ENCODE measurements around the gene FUNDC2.

FUNDC2 gene

GRCh38 chrX:155023907-155024833 is 2.5 kb upstream of the FUNDC2 start:
- DNase-seq (ENCODE audit: low spot score), result no peak

DNA sequence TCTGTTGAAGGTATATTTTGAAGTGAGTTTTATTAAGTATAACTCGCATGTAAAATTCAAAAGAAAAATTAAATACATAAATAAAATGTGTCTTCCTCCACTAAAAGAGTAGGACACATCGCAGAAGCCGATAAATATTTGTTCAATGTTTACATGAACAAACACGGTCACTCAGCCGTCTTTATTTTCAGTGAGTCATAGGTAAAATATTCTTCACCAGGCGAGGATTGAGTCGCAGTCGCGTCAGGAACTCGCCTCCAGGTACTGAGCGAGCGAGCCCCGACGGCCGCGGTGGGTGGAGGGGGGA is 271 bp upstream of the FUNDC2 start:
- DNase-seq (ENCODE audit: low spot score), result no peak

- peak; percentile 25 for DNase-seq (ENCODE audit: low spot score)
Observed at GRCh38 chrX:155027509-155028066, 944 bp downstream of the FUNDC2 start.

DNA sequence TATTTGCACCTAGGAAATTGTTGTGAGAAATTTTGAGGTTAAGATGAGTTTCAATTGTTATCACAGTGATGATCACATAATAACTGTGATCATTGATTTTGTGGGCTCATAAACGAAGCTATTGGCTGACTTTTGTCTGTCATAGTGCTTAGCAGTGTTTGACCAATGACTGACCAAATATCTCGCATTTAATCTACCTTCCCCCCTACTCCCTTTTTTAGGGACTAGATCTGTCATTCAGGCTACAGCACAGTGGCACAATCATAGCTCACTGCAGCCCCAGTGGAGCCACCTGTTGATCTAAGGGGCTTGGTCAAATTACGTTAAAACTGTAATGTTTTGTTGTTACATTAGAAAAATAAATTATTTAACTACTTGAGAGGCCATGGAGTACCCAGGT is 1.5 kb downstream of the FUNDC2 start:
- peak; percentile 6 for DNase-seq (ENCODE audit: low spot score)

GRCh38 chrX:155028877-155029291 is 2.2 kb downstream of the FUNDC2 start:
- no peak for DNase-seq (ENCODE audit: low spot score)

DNA sequence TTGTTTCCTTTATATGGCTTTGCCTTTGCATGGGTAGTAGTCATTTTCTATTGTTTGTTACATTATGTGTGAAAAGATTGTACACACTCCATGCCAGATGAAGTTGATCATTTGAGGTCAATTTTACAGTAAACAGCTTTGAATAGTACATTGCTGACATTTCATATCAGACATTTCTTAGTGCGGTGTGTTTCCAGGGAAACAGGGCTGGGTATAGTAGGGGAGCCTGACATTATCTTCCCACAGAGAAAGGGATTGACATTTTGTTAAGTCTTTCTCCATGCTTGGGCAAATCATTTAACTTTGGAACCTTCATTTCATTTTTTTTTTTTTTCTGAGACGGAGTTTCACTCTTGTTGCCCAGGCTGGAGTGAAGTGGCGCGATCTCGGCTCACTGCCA is 5.0 kb downstream of the FUNDC2 start:
- no peak for DNase-seq (ENCODE audit: low spot score)

GRCh38 chrX:155035688-155036087 is 9.0 kb downstream of the FUNDC2 start:
- DNase-seq (ENCODE audit: low spot score), result no peak

DNA sequence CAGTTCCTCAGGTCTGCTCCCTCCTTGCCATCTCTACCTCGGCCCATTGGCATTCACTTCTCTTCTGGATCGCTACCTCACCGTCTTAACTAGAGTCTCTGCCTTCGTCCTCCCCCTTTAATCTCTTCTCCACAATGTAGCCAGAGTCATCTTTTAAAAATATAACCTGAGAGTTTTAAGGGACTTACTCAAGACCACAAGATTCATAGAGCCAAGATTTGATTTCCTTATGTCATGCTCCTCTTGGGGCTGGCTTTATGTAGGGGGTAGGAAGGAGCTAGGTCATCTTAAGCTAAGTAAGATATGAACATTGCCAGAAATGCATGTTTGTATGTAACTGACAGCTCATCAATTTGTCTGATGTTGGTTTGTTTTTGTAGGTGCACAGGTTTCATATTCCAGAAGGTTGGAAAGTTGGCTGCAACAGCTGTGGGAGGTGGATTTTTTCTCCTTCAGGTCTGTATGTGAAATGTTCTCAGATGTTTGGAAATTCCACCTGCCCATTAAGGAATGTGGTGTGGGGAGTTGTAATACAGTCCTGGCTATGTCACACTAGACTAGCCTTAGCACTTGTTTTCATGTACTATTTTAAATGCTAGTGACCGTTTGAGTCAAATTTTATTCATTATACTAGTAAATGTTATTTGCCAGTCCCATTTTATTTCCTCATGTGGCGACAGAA is 19.6 kb downstream of the FUNDC2 start:
- DNase-seq (ENCODE audit: low spot score), result no peak

DNA sequence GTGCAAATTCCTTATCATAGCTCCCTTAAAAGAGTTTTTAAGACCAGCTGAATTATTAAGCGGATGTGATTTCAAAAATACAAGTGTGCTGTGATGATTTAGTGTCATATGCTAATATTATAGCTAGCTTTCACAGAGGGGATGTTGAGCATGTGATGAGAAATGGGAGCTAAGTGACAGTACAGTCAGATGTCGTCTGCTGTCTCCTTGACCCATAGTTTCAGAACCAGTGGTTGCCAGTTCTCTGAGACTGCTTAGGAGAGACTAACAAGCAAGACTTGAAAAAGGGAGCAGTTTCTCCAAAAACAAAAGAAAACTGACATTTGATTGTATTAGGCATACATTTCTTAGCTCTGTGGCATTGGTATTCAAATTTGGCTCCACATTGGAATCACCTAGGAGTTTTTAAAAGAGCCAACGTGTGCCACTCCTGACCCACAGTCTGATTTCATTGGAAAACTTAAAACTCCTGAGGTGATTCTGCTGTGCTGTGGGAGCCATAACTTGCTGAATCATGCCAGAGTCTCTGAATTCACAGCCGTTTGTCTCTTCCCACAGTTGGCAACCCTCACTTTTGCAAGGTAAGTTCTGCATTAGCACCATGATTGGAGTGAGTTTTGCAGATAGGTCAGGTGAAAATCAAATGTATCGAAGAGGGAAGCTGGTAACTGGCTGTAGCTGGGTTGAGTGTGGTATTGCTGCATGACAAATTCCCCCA is 20.3 kb downstream of the FUNDC2 start:
- no peak for DNase-seq (ENCODE audit: low spot score)

DNA sequence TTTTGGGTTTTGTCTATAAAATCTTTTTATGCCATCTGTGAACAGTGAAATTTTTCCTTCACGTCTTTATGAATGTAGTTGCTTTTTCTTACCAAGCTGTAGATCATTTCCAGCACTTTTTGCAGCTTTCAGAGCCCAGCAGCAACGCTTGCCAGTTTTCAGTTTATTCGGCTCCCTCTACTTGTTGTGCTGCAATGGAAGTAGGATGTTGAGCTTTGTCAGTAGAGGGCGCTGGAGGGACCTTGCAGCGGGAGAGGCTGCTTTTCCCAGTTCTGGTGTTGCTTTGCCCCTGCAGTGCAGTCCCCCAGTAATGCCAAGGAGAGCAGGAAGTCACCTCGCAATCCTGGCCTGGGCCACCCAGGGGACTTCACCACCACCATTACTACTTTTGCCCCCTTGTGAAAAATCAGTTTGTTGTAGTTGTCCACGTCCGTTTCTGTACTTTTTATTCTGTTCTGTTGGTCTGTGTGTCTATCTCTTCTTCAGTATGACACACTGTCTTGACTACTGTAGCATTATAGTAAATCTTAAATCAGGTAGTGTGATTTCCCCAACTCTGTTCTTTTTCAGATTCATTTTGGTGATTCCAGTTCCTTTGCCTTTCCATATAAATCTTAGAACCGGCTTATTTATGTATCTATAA is 22.5 kb downstream of the FUNDC2 start:
- DNase-seq (ENCODE audit: low spot score), result peak; percentile 46

- DNase-seq (ENCODE audit: low spot score), result no peak
Observed at GRCh38 chrX:155052738-155053498, 26.3 kb downstream of the FUNDC2 start.

DNA sequence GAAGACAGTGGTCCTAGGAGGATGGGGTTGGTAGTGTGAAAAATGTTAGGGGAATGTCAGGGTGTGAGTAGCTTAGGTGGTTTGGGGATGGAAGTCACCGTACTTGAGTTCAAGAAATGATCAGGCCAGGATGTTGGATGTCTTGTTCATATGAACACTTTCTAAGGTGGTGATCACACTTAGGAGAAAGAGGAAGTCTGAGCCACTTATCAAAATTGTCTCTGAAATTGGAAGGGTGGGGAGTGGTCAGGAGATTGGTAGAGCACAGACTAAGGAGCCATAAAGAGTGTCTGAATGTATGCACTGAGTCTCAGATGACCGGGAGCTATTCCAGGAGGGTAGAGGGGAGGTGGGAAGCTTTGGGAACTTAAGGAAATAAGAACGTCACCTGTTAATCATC is 27.0 kb downstream of the FUNDC2 start:
- no peak for DNase-seq (ENCODE audit: low spot score)

DNA sequence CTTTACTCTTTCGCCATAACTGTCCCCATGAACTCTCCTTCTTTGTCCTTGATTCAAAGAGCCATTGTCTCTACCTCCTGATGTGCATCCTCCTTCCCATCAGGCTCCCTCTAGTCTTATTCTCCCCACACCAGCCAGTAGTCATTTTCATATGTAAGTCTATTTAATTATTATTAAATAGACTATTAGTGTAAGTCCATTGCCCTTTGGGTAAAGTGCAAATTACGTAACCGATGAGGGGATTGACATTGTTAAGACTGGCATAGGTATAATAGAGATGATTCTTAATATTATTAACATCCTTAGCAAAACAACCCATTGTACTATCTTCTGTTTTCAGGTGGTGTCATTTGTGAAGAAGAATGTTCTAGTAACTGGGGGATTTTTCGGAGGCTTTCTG is 27.6 kb downstream of the FUNDC2 start:
- DNase-seq (ENCODE audit: low spot score), result no peak

- DNase-seq (ENCODE audit: low spot score), result no peak
Observed at GRCh38 chrX:155055494-155055893, 28.9 kb downstream of the FUNDC2 start.

GRCh38 chrX:155056471-155056870 is 29.8 kb downstream of the FUNDC2 start:
- DNase-seq (ENCODE audit: low spot score), result peak; percentile 19

- DNase-seq (ENCODE audit: low spot score), result peak; percentile 56
Observed at GRCh38 chrX:155056877-155057792, 30.5 kb downstream of the FUNDC2 start.

DNA sequence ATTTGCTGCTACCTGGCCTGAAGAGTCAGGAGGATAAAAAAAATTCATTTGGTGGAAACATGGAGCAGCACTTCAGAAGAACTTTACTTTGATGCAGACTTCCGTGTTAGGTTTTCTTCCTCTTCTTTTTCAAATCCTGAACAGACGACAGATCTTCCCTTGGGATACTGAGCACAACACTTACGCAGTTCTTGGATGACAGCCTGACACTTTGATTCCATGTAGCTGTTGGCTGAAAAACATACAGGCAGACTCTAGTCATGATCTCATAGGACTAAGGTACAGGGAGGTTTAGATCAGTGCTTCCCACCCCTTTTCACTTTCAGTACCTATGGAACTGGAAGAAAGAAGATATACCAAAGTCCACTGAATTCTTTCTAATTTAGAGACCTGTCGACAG is 35.1 kb downstream of the FUNDC2 start:
- DNase-seq (ENCODE audit: low spot score), result no peak

DNA sequence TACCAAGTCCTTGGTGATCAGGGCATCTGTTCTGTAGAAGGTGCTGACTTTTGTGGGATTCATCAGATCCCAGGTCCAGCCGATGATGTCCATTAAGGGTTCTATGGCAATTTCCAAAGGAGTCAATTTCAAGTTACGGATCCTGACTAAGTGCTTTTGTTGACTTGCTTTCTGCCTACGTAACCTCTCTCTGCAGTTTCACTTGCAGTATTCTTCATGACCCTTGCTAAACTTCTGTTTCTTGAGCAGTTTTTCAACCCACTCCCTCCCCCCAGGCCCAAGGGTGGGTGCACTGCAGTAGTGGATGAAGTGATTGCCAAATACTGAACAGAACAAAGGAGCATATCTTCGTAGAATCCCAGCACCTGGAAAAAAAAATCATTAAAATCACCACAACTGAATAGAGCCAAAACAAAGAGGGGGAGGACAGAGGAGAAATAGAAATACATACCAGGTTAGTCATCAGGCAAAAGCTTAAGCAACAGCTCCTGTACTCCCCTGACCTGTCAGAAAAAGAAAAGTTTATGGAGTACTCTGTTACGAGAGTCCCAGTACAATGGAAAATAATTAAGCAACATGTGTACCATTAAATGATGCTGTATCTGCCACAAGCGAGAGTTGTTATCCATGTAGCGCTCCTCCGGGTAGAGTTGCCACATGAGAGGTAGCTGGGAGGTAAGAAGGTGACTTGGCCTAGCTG is 38.5 kb downstream of the FUNDC2 start:
- no peak for DNase-seq (ENCODE audit: low spot score)

GRCh38 chrX:155068165-155068564 is 41.5 kb downstream of the FUNDC2 start:
- no peak for DNase-seq (ENCODE audit: low spot score)

DNA sequence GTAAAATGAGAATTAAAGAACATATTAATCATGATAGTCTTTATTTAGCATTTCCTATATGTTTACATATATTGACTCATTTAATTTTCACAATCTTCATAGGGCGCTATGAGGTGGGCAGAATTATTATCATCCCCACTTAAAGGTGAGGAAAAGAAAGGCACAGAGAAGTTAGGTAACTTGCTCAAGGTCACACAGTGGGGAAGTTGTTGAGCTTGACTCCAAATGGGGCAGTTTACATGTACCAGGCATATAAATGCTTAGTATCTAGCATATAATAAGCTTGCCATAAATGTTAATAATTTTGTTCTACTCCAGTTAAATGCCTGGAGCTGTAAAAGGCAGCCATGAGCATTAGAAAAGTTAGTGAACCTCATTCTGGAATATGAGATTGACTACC is 42.8 kb downstream of the FUNDC2 start:
- DNase-seq (ENCODE audit: low spot score), result no peak
